ENCODE data around the gene CSTF3. TPM values are rescaled to one million over a fixed set of nuclear protein-coding genes. Genes with fewer than 3 reads are reported as not detected.
A peak's percentile ranks its signal among the peaks of the same experiment; 100 is the strongest.
"Not testable (repeated sequence)": the region's sequence is repeated elsewhere in the genome, so short reads cannot be mapped to it uniquely, and the experiment has no call there.

Gene CSTF3
- total RNA-seq, 2 experiments from 2014 or later = 31.7 to 33.7 TPM

GRCh38 chr11:33049565-33050408, 111.5 kb downstream of the CSTF3 start:
- H3K27ac Mint-ChIP-seq; POLR2A ChIA-PET; H3K4me1 Mint-ChIP-seq (ENCODE audit: low read depth); H3K4me3 Mint-ChIP-seq; H3K9me3 Mint-ChIP-seq; DNase-seq; H3K27me3 Mint-ChIP-seq: not testable (repeated sequence)
- intact Hi-C loops (cut with micrococcal nuclease) = loop anchor here (10.0 kb wide), 1 partner anchor 725 kb away; the partner anchor contains the start of gene FBXO3
- peaks cover 29% of the 10 kb centered on the region for H3K36me3 Mint-ChIP-seq
- CTCF ChIA-PET = interaction anchor here (3.3 kb wide), 1 partner anchor 15 kb away, joined by 10 read pairs; no protein-coding TSS in a partner anchor

- H3K27ac Mint-ChIP-seq; H3K4me3 Mint-ChIP-seq; H3K4me1 Mint-ChIP-seq (ENCODE audit: low read depth); POLR2A ChIA-PET; H3K9me3 Mint-ChIP-seq; DNase-seq; H3K27me3 Mint-ChIP-seq: not testable (repeated sequence)
- peaks cover 28% of the 10 kb centered on the region for H3K36me3 Mint-ChIP-seq
- CTCF ChIA-PET = interaction anchor here (3.2 kb wide), 1 partner anchor 17 kb away, joined by 9 read pairs; no protein-coding TSS in a partner anchor
- intact Hi-C loops (cut with micrococcal nuclease) = loop anchor here (10.0 kb wide), 1 partner anchor 726 kb away; the partner anchor contains the start of gene FBXO3
Measured at GRCh38 chr11:33048701-33049100, 112.6 kb downstream of the CSTF3 start.

DNA sequence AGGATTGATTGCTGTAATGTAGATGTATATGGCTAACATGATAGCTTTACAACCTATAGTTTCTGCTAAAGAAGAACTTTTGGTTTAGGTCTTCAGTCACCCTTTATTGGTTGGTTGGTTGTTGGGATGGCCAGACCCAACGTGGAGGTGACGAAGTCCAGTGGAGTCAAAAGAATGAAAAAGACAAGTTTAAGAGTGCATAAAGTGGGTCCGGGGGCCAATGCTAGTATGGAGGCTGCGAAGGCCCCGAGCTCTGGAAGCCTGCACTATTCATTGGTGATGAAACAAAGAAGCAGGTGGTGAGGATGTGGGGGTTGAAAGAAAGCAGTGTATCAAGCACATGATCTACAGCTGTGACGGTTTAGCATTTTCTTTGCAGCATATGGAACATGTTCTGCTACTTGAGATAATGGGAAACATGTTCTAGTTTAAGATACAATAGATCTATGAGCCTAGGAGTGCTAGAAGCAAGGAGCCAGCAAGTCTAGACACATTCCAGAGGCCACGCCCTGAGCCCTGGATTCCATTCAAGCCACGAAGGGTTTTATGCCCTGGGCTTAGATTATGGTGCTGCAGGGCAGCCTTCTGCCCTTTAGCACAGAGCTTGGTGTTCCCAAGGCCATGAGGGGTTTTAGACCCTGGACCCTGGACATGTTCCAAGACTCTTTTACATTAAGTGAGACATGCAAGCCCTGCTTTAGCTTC, 115.6 kb downstream of the CSTF3 start:
- Mint-ChIP-seq H3K9me3 (no peaks in the 10 kb centered on the region), H3K36me3 (peaks cover 28% of the 10 kb centered on the region), H3K4me3 (no peak overlapping the region), H3K27me3 (no peaks in the 10 kb centered on the region), H3K4me1 (ENCODE audit: low read depth) (peaks cover 27% of the 10 kb centered on the region), H3K27ac (no peak overlapping the region)
- intact Hi-C loops (cut with micrococcal nuclease) = loop anchor here (10.0 kb wide), 1 partner anchor 729 kb away; the partner anchor contains the start of gene FBXO3
- no peak for DNase-seq
- ChIA-PET CTCF (interaction anchor here (3.2 kb wide), 1 partner anchor 20 kb away, joined by 9 read pairs; no protein-coding TSS in a partner anchor), POLR2A (no interaction called here)

DNA sequence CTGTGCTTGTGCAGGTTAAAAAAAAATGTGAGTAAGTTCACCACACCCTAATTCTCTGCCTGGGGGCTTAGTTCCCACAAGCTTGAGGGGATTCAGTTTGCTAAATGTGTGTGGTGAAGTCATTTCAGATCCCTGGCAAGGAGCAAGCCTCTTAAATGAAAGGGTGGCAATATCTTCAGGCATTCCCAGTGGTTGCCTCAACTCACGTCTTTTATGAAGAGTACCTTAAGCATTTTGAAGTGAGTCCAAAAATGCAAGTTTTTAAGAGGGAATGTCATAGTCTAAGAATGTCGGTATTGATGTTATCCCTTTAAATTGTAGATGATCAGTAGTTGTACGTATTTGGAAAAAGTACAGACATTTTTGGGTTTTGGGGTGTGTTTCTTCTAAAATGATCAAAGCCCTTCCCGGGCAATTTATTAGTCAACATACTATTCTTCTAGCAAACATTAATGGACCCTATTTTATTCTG, 117.0 kb downstream of the CSTF3 start:
- H3K36me3 Mint-ChIP-seq = peaks cover 28% of the 10 kb centered on the region
- H3K4me3 Mint-ChIP-seq = no peak overlapping the region
- ChIA-PET POLR2A (interaction anchor here (1.2 to 2.1 kb wide), 3 partner anchors 19 to 117 kb away, joined by 3 to 10 read pairs (median 4); partner anchors contain the start of gene CSTF3), CTCF (interaction anchor here (1.1 to 2.2 kb wide), 4 partner anchors 16 to 82 kb away, joined by 4 to 11 read pairs (median 8); no protein-coding TSS in a partner anchor)
- DNase-seq = no peak
- H3K27ac Mint-ChIP-seq = no peak overlapping the region
- peaks cover 34% of the 10 kb centered on the region for H3K4me1 Mint-ChIP-seq (ENCODE audit: low read depth)
- no peaks in the 10 kb centered on the region for H3K27me3 Mint-ChIP-seq
- intact Hi-C loops (cut with micrococcal nuclease) = loop anchor here (5.0 to 10.0 kb wide), 3 partner anchors 118 to 1198 kb away; partner anchors contain the start of genes CSTF3 and FBXO3
- H3K9me3 Mint-ChIP-seq = no peaks in the 10 kb centered on the region

DNA sequence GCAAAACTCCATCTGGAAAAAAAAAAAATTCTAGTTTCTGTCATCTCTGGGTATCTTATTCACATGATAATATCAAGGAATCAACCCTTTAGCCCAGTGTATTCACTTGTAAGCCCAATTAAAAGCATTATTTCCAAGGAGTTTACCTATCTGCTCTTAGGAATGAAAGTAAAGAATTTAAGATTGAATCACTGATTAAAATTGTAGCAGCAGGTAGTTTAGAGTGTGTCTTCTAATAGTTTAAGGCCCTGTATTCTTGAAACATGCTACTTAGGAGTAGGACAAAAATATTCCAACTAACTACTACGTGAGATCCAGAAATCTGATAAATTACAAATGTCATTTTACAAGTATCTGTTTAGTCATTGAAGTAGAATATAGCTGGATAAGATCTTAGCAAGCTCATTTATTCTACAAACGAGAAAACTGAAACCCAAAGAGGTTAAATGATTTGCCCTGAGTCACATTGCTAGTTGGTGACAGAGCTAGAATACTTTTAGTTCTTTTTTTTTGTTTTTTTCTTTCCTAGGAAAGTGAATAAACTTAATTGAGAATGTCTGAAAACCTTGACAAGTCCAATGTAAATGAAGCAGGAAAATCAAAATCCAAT, 118.0 kb downstream of the CSTF3 start:
- intact Hi-C loops (cut with micrococcal nuclease) = loop anchor here (1.0 to 10.0 kb wide), 4 partner anchors 32 to 1199 kb away; partner anchors contain the start of genes CSTF3 and FBXO3
- Mint-ChIP-seq H3K27ac (no peak overlapping the region), H3K4me1 (ENCODE audit: low read depth) (peaks cover 37% of the 10 kb centered on the region), H3K9me3 (no peaks in the 10 kb centered on the region), H3K4me3 (no peak overlapping the region), H3K36me3 (peaks cover 25% of the 10 kb centered on the region), H3K27me3 (no peaks in the 10 kb centered on the region)
- ChIA-PET CTCF (interaction anchor here (0.6 to 2.2 kb wide), 8 partner anchors 14 to 762 kb away, joined by 3 to 11 read pairs (median 4); partner anchors contain the start of gene QSER1), POLR2A (interaction anchor here (0.6 to 2.1 kb wide), 9 partner anchors 17 to 214 kb away, joined by 3 to 10 read pairs (median 3); partner anchors contain the start of genes CSTF3 and HIPK3)
- no peak for DNase-seq

DNA sequence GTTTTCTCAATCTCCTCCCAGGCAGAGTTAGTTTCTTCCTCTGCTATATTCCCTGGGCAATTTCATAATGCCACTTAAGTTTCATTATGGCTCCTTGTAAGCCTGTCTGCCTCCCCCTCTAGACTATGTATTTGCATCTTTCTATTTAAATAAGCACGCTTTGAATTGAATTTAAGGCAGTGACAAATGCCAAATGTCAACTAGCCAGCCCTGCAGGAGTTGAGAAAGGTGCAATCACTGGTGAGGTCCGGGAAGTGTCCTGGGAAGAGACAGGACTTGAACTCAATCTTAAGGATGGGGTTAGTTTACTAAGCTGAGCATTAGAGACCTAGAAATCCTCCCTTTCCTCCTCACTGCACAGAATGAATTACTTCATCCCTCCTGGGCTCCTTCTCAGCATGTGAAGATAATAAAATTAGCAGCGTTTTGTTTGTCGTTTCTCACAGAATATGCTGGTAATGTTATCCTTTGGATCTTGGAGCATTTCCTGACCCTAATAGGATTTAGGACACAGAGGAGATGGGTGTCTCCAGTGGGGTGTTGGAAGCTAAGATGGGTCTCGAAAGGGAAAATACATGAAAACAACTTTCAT, 120.3 kb downstream of the CSTF3 start:
- Mint-ChIP-seq H3K27me3 (peaks cover 4% of the 10 kb centered on the region), H3K27ac (peak overlapping the region; percentile 86), H3K4me1 (ENCODE audit: low read depth) (peaks cover 37% of the 10 kb centered on the region), H3K36me3 (peaks cover 8% of the 10 kb centered on the region), H3K4me3 (no peak overlapping the region), H3K9me3 (no peaks in the 10 kb centered on the region)
- ChIA-PET CTCF (interaction anchor here (1.4 kb wide), 1 partner anchor 25 kb away, joined by 5 read pairs; no protein-coding TSS in a partner anchor), POLR2A (interaction anchor here (2.3 to 3.1 kb wide), 3 partner anchors 22 to 29 kb away, joined by 13 to 18 read pairs (median 15); partner anchors contain the start of gene DEPDC7)
- intact Hi-C loops (cut with micrococcal nuclease) = loop anchor here (1.0 to 10.0 kb wide), 8 partner anchors 22 to 1201 kb away; partner anchors contain the start of genes CSTF3, EIF3M, FBXO3 and QSER1
- DNase-seq = no peak

GRCh38 chr11:33040033-33040861, 121.0 kb downstream of the CSTF3 start:
- Mint-ChIP-seq H3K9me3 (no peaks in the 10 kb centered on the region), H3K4me3 (peak overlapping the region; percentile 87), H3K36me3 (peaks cover 3% of the 10 kb centered on the region), H3K27me3 (peaks cover 5% of the 10 kb centered on the region), H3K27ac (peak overlapping the region; percentile 86), H3K4me1 (ENCODE audit: low read depth) (peaks cover 37% of the 10 kb centered on the region)
- CTCF ChIA-PET = interaction anchor here (0.6 to 2.7 kb wide), 5 partner anchors 11 to 146 kb away, joined by 3 to 31 read pairs (median 5); no protein-coding TSS in a partner anchor
- intact Hi-C loops (cut with micrococcal nuclease) = loop anchor here (1.0 to 10.0 kb wide), 8 partner anchors 23 to 1202 kb away; partner anchors contain the start of genes CSTF3, EIF3M, FBXO3 and QSER1
- DNase-seq = peak; percentile 65
- POLR2A ChIA-PET = interaction anchor here (0.7 to 3.1 kb wide), 7 partner anchors 19 to 457 kb away, joined by 3 to 18 read pairs (median 5); partner anchors contain the start of genes CSTF3, DEPDC7 and EIF3M

DNA sequence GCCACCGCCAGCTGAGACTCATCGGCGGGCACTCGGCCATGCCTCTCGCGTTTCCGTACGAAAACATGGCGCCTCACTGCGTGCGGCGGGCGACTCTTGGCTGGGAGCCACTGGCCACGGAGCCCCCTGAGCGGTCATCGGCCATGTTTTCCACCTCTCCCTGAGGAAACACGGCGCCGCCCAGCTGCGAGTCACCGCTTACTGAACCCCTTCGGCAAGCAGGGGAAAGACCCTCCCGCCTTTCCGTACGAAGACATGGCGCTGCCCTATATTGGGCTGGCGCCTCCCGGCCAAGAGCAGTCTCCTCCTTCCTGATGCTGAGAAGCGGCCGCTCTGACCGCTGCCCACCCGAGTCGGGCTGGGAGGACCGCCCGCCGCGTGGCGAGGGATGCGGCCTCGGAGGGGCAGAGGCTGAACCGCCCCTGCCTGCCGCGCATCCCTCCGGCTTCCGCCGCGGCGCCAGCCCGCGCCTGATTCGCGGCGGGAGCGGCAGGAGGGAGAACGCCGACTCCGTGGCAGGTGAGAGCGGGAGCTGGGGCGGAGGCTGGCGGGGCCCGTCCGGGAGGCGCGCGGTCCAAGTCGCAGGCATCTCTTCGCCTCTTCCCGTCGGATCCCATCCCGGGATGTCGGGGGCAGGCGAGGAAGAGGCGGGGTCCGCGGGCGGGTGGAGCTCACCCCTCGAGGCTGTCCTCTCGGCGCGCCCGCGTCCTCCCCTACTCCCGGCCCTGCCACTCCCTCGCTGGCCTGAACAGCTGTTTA, 121.8 kb downstream of the CSTF3 start, which contains the start of gene TCP11L1:
Gene TCP11L1 (plus strand): TSS at position 299 of the 759 bp plus-strand sequence. CDS start 4,202 bp downstream, outside the sequence.
- H3K27me3 Mint-ChIP-seq = peaks cover 10% of the 10 kb centered on the region
- peak; percentile 89 for DNase-seq
- CTCF ChIA-PET = interaction anchor here (0.6 to 2.7 kb wide), 6 partner anchors 10 to 145 kb away, joined by 3 to 31 read pairs (median 5); no protein-coding TSS in a partner anchor
- no peaks in the 10 kb centered on the region for H3K36me3 Mint-ChIP-seq
- peak within 1 kb of the TSS; percentile 92 for H3K27ac Mint-ChIP-seq
- intact Hi-C loops (cut with micrococcal nuclease) = loop anchor here (1.0 to 10.0 kb wide), 8 partner anchors 24 to 1203 kb away; partner anchors contain the start of genes CSTF3, EIF3M, FBXO3 and QSER1
- H3K9me3 Mint-ChIP-seq = no peaks in the 10 kb centered on the region
- H3K4me3 Mint-ChIP-seq = peak within 1 kb of the TSS; percentile 87
- H3K4me1 Mint-ChIP-seq (ENCODE audit: low read depth) = peaks cover 37% of the 10 kb centered on the region
- POLR2A ChIA-PET = interaction anchor here (0.7 to 3.1 kb wide), 9 partner anchors 18 to 456 kb away, joined by 3 to 18 read pairs (median 4); partner anchors contain the start of genes CSTF3, DEPDC7 and EIF3M

- intact Hi-C loops (cut with micrococcal nuclease) = no loop called here
- peaks cover 16% of the 10 kb centered on the region for H3K27me3 Mint-ChIP-seq
- no peak for DNase-seq
- H3K4me3 Mint-ChIP-seq = no peak overlapping the region
- H3K4me1 Mint-ChIP-seq (ENCODE audit: low read depth) = peaks cover 3% of the 10 kb centered on the region
- H3K27ac Mint-ChIP-seq = no peak overlapping the region
- H3K9me3 Mint-ChIP-seq = no peaks in the 10 kb centered on the region
- ChIA-PET POLR2A (no interaction called here), CTCF (no interaction called here)
- peaks cover 2% of the 10 kb centered on the region for H3K36me3 Mint-ChIP-seq
Measured at GRCh38 chr11:33035011-33035410, 126.3 kb downstream of the CSTF3 start.

Measured in activated CD4-positive, alpha-beta memory T cell treated with anti-CD3 and anti-CD28 coated beads for 36 hours (primary cell).